ENCODE measurements around the gene EPB41L1. TPM values are rescaled to one million over a fixed set of nuclear protein-coding genes. Genes with fewer than 3 reads are reported as not detected.
"Not testable (repeated sequence)": the region's sequence is repeated elsewhere in the genome, so short reads cannot be mapped to it uniquely, and the experiment has no call there.

EPB41L1 gene
- total RNA-seq, 2 donors from 2014 or later = 0.26 to 1.0 TPM

DNA sequence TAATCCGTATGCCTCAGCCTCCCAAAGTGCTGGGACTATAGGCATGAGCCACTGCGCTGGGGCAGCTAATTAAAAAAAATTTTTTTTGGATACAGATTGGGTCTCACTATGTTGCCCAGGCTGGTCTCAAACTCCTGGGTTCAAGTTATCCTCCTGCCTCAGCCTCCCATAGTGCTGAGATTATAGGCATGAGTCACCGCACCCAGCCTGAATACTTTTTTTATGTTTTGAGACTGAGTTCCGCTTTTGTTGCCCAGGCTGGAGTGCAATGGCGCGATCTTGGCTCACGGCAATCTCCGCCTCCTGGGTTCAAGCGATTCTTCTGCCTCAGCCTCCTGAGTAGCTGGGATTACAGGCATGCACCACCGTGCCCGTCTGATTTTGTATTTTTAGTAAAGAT is 17.2 kb upstream of the EPB41L1 start:
- not testable (repeated sequence) for H3K27me3 Mint-ChIP-seq; H3K36me3 Mint-ChIP-seq (ENCODE audit: low read depth); H3K4me1 Mint-ChIP-seq; H3K9me3 Mint-ChIP-seq; H3K4me3 Mint-ChIP-seq; H3K27ac Mint-ChIP-seq; ATAC-seq (replicated peaks)

DNA sequence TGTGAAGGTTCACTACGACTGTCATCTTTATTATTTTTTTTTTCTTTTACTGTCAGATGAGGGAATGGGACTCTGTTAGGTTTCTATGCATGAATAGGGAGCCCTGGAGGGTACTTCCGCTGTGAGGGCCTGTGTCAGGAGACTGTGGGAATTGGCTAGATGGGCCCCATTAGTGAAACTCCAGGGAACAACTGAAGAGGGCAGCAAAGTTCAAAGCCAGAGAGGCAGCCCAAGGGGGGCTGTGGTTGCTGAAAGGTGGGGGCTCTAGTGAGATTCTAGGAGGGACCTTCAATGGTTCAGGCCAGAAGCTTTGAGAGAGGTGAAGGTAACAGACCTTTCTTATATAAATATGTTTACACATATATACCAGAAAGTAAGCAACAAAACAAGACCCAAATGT is 13.2 kb upstream of the EPB41L1 start:
- Mint-ChIP-seq H3K27ac (peak overlapping the region; percentile 24), H3K4me3 (no peak overlapping the region), H3K9me3 (no peaks in the 10 kb centered on the region), H3K4me1 (no peaks in the 10 kb centered on the region), H3K36me3 (ENCODE audit: low read depth) (no peaks in the 10 kb centered on the region), H3K27me3 (peaks cover 30% of the 10 kb centered on the region)
- ATAC-seq (replicated peaks) = no peak

DNA sequence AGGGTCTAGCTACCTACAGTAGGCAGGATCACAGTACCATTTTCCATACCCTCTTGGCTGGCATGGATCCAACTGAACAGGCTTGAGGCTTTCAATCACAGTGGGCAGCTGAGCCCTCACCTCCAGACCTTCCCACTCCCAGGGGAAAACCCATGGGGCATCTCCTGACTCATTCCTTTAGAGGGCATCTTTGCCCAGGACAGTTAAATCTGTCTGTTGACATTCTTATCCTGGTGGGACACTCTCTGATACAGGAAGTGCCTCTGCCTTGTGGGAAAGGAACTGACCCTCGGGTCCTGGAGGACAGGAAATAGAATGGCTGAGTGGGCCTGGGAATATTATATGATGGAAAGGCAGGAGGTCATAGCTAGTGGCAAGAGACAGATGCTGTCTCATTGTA is 10.2 kb upstream of the EPB41L1 start:
- Mint-ChIP-seq H3K27ac (no peak overlapping the region), H3K27me3 (peaks cover 31% of the 10 kb centered on the region), H3K4me1 (no peaks in the 10 kb centered on the region), H3K9me3 (no peaks in the 10 kb centered on the region), H3K4me3 (no peak overlapping the region), H3K36me3 (ENCODE audit: low read depth) (no peaks in the 10 kb centered on the region)
- no peak for ATAC-seq (replicated peaks)

DNA sequence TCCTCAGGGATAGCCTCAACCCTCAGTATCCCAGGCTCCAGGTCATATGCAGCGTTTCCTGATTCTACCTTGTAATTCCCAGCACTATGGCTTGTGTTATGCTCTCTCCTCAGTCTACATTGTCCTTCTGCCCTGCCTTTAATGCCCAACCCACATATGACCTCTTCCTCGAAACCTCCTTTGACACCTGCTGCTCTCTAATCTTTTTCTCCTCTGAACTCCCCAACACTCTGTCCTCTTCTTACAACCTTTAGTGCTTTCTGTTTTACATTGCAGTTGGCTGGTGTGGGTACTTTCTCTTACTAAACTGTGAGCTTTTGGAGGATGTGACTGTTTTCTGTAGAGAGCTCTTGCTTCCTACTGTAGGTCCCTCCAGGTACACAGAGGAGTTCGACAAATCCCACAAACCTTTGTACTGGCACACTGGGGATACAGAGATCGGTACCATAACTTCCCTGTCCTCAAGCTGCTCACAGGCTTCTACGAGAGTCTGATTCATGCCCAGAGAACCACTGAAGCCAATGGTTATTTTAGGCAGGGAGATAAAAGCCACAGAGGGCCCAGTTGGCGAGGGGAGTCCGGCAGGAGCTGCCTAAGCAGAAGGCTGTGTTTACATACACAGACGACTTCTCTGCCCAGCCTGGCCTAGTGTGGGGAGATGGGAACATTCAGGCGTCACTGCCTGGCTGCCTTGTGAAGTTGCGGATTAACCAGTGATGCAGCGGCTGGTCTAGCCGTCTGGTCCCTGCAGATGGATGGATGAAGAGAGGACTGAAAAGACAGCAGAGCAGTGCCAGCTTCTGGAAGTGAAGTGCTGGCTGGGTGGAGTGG is 8.4 kb upstream of the EPB41L1 start:
- H3K4me3 Mint-ChIP-seq = no peak overlapping the region
- H3K9me3 Mint-ChIP-seq = no peaks in the 10 kb centered on the region
- H3K27ac Mint-ChIP-seq = peak overlapping the region; percentile 15
- ATAC-seq (replicated peaks) = no peak
- H3K27me3 Mint-ChIP-seq = peaks cover 31% of the 10 kb centered on the region
- H3K4me1 Mint-ChIP-seq = no peaks in the 10 kb centered on the region
- H3K36me3 Mint-ChIP-seq (ENCODE audit: low read depth) = no peaks in the 10 kb centered on the region

DNA sequence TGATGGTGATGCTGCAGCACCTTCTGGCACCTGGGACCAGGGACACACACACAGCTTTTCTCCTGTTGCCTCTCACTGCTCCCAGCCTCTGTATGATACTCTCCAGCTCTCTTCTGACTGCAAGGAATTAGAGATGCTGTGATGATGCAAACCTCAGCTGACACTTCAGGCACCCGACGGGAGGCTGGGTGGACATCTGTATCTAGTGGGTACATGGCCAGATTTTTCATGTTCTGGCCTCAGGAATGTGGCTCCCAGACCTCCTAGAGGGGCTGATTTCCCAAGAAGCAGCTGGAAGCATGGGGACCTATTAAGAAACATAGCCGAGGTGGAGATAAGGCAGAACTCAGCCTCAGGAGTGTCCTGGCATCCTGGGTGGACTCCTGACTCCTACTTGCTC is 6.8 kb upstream of the EPB41L1 start:
- Mint-ChIP-seq H3K4me3 (no peak overlapping the region), H3K27me3 (peaks cover 31% of the 10 kb centered on the region), H3K36me3 (ENCODE audit: low read depth) (no peaks in the 10 kb centered on the region), H3K27ac (no peak overlapping the region), H3K9me3 (no peaks in the 10 kb centered on the region), H3K4me1 (no peaks in the 10 kb centered on the region)
- ATAC-seq (replicated peaks) = no peak

DNA sequence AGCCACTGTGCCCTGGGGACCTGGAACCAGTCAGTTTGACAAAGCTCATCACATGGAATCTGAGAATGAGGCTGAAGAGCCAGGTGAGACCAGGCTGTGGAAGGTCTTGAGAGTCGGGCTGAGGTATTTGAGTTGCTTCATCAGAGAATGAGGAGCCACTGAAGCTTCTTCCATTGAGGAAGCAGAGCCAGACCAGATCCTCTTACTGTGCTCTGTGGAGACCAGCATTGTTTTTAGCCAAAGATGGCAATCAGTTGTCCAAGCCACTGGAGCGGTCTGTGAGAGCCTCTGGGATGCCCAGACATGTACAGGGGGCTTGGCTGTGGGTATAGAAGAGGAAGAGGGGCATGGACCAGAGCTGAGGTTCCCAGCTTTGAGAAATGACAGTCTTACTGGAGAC is 6.1 kb upstream of the EPB41L1 start:
- Mint-ChIP-seq H3K4me1 (no peaks in the 10 kb centered on the region), H3K27ac (no peak overlapping the region), H3K9me3 (no peaks in the 10 kb centered on the region), H3K27me3 (peaks cover 31% of the 10 kb centered on the region), H3K36me3 (ENCODE audit: low read depth) (no peaks in the 10 kb centered on the region), H3K4me3 (no peak overlapping the region)
- no peak for ATAC-seq (replicated peaks)

DNA sequence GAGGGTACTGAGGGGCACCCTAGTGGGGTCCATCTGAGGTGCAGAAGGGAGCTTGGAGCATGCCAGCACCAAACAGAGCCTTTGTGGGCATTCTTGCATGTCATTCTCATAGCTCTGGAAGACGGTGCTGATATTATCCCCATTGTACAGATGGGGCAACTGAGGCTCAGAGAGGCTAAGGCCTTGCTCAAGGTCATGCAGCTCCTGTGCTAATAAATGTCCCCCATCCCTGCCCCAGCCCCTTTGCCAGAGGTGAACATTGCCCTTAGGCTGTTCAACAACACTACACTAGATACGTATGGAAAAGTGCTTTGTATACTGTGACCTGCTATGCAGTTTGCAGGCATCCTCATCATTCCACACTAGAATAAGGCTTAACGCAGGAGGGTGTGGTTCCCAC is 5.5 kb upstream of the EPB41L1 start:
- Mint-ChIP-seq H3K27ac (no peak overlapping the region), H3K4me3 (no peak overlapping the region), H3K27me3 (peaks cover 33% of the 10 kb centered on the region), H3K4me1 (no peaks in the 10 kb centered on the region), H3K36me3 (ENCODE audit: low read depth) (no peaks in the 10 kb centered on the region), H3K9me3 (no peaks in the 10 kb centered on the region)
- no peak for ATAC-seq (replicated peaks)

DNA sequence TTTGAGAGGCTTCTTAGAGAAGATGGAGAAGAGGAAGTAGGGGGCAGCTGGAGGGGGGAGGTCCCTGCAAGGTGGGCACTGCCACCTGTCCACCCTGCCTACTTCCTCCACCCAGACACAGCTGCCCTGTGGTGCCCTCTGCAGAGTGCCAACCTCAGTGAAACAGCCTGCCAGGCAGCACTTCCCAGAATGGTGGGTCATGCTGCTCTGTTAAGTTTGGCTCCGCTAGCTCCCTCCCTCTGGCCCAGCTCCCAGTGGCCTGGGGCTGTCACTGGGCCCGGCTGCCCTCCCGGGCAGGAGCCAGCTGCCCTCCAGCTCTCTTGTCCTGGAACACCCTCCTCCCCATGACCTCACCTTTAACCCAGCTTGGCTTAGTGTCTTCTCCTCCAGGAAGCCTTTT is 5.1 kb upstream of the EPB41L1 start:
- Mint-ChIP-seq H3K4me3 (no peak overlapping the region), H3K4me1 (no peaks in the 10 kb centered on the region), H3K36me3 (ENCODE audit: low read depth) (no peaks in the 10 kb centered on the region), H3K9me3 (no peaks in the 10 kb centered on the region), H3K27me3 (peaks cover 29% of the 10 kb centered on the region), H3K27ac (no peak overlapping the region)
- no peak for ATAC-seq (replicated peaks)

DNA sequence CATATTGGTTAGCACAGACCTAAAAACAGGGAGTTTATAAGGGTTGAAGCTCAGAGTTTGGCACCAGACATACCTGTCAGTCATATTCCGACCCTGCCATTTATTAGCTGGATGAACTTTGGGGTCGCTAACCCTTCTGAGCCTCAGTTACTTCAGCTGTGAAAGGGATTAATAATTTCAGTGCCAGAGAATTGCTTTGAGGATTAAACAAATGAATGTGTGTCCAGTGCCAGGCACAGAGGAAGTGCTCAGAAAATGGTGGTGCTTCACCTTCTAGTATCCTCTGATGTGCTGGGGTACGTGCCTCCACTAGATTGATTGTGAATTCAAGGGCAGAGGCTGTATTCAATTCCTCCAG is 4.1 kb upstream of the EPB41L1 start:
- no peak overlapping the region for H3K4me3 Mint-ChIP-seq
- no peaks in the 10 kb centered on the region for H3K9me3 Mint-ChIP-seq
- H3K4me1 Mint-ChIP-seq = no peaks in the 10 kb centered on the region
- no peaks in the 10 kb centered on the region for H3K36me3 Mint-ChIP-seq (ENCODE audit: low read depth)
- no peak overlapping the region for H3K27ac Mint-ChIP-seq
- peaks cover 31% of the 10 kb centered on the region for H3K27me3 Mint-ChIP-seq
- no peak for ATAC-seq (replicated peaks)

DNA sequence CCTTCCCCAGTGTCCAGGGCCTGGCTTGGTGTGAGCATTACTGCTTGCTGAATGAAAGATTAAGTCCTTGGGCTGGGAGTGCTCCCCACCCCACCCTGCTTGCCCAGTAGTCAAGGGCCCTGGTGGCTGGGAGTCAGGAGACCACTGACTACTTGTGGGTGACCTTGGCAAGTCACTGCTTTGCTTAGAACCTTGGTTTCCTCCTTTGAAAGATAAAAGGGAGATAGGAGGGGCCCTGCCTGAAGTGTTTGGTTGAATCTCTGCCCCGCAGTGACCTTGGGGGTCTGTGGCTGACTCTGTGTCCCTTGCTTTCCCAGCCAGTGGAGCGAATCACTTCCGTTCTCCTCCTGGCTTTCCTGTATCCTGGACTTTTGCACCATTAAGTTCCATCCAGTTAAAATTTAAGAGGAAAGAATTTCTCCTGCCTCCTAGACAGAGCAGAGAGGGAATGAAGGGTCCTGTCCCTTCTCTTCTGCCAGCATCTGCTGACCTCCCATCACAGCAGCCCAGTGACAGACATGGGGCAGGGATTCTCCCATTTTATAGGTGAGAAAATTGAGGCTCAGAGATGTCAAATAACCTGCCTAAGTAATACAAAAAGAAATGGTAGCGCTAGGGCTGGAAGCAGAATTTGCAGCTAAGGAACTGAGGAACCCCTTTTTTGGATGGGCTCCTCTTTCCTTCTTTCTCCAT is 3.5 kb upstream of the EPB41L1 start:
- peaks cover 25% of the 10 kb centered on the region for H3K27me3 Mint-ChIP-seq
- ATAC-seq (replicated peaks) = no peak
- no peaks in the 10 kb centered on the region for H3K9me3 Mint-ChIP-seq
- no peak overlapping the region for H3K27ac Mint-ChIP-seq
- H3K4me3 Mint-ChIP-seq = no peak overlapping the region
- H3K4me1 Mint-ChIP-seq = no peaks in the 10 kb centered on the region
- H3K36me3 Mint-ChIP-seq (ENCODE audit: low read depth) = no peaks in the 10 kb centered on the region

DNA sequence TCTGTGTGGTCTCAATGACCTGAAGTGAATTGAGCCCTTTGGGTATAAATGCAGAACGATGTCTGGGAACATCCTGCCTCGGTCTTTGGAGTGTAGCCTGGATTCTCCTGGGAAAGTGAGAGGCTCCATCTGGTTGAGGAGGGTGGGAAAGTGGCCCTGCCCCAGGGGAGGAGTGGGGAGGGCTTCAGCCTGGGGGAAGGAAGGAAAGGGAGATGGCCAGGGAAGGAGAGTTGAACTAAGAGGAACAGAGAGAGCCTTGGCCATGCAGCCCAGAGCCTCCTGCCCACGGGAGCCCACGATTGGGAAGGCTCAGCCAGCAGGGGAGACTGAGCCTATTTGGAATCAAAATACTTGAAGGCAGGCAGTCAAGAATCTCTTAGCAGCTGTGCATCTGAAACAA is 2.3 kb upstream of the EPB41L1 start:
- peaks cover 26% of the 10 kb centered on the region for H3K27me3 Mint-ChIP-seq
- H3K9me3 Mint-ChIP-seq = no peaks in the 10 kb centered on the region
- ATAC-seq (replicated peaks) = no peak
- H3K36me3 Mint-ChIP-seq (ENCODE audit: low read depth) = no peaks in the 10 kb centered on the region
- no peaks in the 10 kb centered on the region for H3K4me1 Mint-ChIP-seq
- H3K4me3 Mint-ChIP-seq = no peak overlapping the region
- H3K27ac Mint-ChIP-seq = no peak overlapping the region

DNA sequence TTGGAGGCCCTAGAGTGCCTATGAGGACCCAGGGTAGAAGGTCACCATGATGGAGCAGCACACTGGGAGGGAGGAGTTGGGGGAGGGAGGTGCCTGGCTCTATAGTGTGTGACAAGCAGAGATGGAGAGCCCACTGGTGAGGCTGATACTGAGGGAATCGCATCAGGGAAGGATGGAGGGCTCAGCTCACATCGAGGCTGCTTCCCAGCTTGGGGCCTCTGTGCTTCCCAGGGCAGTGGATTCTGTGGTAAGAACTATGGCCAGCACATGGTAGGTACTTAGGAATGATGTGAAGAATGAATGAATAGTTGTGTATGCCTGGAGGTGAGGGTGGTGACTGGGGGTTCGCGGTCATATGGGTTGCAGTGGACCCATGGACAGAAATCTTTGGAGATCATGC is 1.3 kb upstream of the EPB41L1 start:
- Mint-ChIP-seq H3K4me1 (no peaks in the 10 kb centered on the region), H3K9me3 (no peaks in the 10 kb centered on the region), H3K27ac (no peak overlapping the region), H3K27me3 (peaks cover 26% of the 10 kb centered on the region), H3K4me3 (no peak overlapping the region), H3K36me3 (ENCODE audit: low read depth) (no peaks in the 10 kb centered on the region)
- no peak for ATAC-seq (replicated peaks)

DNA sequence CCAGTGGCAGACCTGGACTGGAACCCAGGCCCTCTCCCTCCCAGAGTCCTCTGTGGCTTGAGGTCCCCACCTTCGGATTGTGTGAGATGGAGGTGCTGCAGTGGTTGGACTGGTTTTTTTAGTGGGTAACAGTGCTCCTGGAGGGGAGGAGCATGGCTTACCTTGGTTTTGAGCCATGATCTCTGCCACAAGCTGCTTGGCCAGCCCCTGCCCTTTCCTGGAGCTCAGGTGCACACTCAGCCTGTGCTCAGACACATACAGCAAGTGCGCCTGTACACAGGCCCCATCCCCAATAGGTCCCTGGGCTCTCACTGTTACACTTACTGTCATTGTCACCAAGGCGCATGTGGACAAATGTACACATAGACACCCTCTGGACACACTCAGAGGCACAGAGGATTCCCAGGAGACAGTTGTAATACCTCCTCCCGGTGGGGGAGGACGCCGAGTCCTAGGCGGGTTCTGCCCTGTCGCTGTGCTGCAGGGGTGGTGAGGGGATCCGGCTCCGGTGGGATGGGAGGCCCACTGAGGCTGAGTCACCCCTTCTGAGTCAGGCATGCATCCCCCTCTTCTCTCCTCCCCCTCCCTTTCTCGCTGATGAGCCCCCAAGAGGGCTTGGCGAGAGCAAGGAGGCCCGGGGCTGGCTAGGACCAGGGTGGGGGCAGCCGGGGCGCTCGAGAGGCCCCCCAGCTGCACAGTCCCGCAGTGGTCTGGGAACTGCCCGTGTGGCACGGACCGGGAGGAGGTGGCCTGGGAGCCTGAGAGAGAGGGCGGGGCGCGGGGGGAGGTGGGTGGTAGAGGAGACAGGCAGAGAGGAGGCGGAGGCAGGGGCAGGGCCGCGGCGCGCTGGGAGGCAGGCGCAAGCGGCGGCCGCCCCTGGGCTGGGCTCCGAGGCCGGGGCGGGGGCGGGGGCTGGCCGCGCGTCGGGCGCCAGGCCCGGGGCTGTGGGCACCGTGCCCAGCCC is 522 bp upstream of the EPB41L1 start:
- H3K4me3 Mint-ChIP-seq = no peak overlapping the region
- no peaks in the 10 kb centered on the region for H3K4me1 Mint-ChIP-seq
- H3K36me3 Mint-ChIP-seq (ENCODE audit: low read depth) = no peaks in the 10 kb centered on the region
- no peaks in the 10 kb centered on the region for H3K9me3 Mint-ChIP-seq
- no peak overlapping the region for H3K27ac Mint-ChIP-seq
- ATAC-seq (replicated peaks) = peak; percentile 59
- peaks cover 26% of the 10 kb centered on the region for H3K27me3 Mint-ChIP-seq

DNA sequence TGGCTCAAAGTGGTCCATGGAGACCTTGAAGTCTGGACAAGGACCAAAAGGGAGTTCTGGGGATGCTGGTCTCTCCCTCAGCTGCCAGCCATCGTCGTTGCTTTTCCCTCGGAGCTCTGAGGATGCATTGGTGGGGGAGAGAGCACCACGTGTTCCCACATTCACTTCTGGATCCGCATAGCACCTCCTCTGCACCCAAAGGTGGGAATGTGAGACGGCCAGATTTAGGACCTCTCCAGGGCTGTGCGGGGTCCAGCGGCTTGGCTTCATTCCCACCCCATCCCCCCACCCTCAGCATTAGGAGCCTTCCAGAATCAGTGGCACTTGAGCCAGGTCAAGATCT is 1.1 kb downstream of the EPB41L1 start:
- Mint-ChIP-seq H3K4me3 (peak overlapping the region; percentile 47), H3K9me3 (no peaks in the 10 kb centered on the region), H3K4me1 (no peaks in the 10 kb centered on the region), H3K27ac (no peak overlapping the region), H3K27me3 (peaks cover 23% of the 10 kb centered on the region), H3K36me3 (ENCODE audit: low read depth) (no peaks in the 10 kb centered on the region)
- no peak for ATAC-seq (replicated peaks)

DNA sequence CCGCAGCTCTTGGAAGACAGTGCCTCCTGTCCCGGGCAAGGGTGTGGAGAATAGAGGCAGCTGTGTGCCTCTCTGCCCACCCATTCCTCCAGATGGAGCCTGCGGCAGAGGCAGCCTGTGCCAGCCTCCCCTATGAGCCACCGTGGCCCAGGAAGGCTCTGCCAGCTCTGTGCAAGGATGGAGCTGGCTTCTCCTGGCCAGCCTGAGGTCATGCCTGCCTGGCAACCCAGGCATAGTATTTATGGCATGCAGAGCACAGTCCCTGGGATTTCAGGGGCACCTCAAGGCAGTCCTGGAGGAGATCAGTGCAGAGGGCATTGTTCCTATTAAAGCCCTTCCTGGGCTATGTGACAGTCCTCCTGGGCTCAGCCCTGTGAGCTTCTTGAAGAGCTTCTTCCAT is 1.5 kb downstream of the EPB41L1 start:
- no peak for ATAC-seq (replicated peaks)
- Mint-ChIP-seq H3K27me3 (peaks cover 23% of the 10 kb centered on the region), H3K4me1 (no peaks in the 10 kb centered on the region), H3K27ac (no peak overlapping the region), H3K4me3 (no peak overlapping the region), H3K36me3 (ENCODE audit: low read depth) (no peaks in the 10 kb centered on the region), H3K9me3 (no peaks in the 10 kb centered on the region)
